IMR-90 (cell line): ENCODE data around the gene MAB21L1. TPM values are rescaled to one million over a fixed set of nuclear protein-coding genes. Genes with fewer than 3 reads are reported as not detected.
A peak's percentile ranks its signal among the peaks of the same experiment; 100 is the strongest.

Experiments
- ATAC-seq: fragments of 200-7000 bp; cut with Tn5 transposase; 2 replicates; pipeline ENCODE4 v1.9.1; 2020; ENCODE audit warnings: low read depth, mild to moderate bottlenecking, moderate library complexity
- BruUV-seq: library from RNA; stranded (reverse); fragments of 400-500 nt; replicated peaks from 2 replicates; lab custom pipeline; 2021; lab: Mats Ljungman, UMichigan
- CTCF ChIA-PET: fragments of 300-600 bp; formaldehyde crosslinking; extraction: SDS; loops from one replicate; lab custom pipeline; 2021; ENCODE audit warnings: antibody characterized with exemption; lab: Yijun Ruan, JAX
- POLR2A ChIA-PET: fragments of 300-600 bp; sonication (Branson Sonifier 250); formaldehyde crosslinking; loops from one replicate; lab custom pipeline; 2022; ENCODE audit warnings: antibody characterized with exemption; ENCODE audit not compliant: unreplicated experiment; lab: Charles Lee
- DNase-seq: peaks from one replicate; pipeline ENCODE4 v3.0.0; 2013
- H2AFZ ChIP-seq: replicated peaks from 2 replicates; pipeline ENCODE3; 2013; ENCODE audit warnings: low read length, mild to moderate bottlenecking; ENCODE audit not compliant: poor library complexity
- H2AK5ac ChIP-seq: 2 replicates; pipeline ENCODE4 v1.6.1; 2013; ENCODE audit warnings: low read depth, low read length, inconsistent platforms
- H2AK9ac ChIP-seq: replicated peaks from 2 replicates; pipeline ENCODE3; 2013; ENCODE audit warnings: mild to moderate bottlenecking, low read depth, low read length, moderate library complexity; ENCODE audit not compliant: poor library complexity
- H2BK120ac ChIP-seq: 2 replicates; pipeline ENCODE4 v1.6.1; 2013; ENCODE audit warnings: low read depth, low read length, inconsistent platforms
- H2BK15ac ChIP-seq: 3 replicates; pipeline ENCODE4 v1.6.1; 2013; ENCODE audit warnings: low read depth, low read length, inconsistent platforms
- H2BK20ac ChIP-seq: 2 replicates; pipeline ENCODE4 v1.6.1; 2013; ENCODE audit warnings: low read depth, mild to moderate bottlenecking, inconsistent platforms, low read length, moderate library complexity
- H2BK5ac ChIP-seq: 2 replicates; pipeline ENCODE4 v1.6.1; 2013; ENCODE audit warnings: mild to moderate bottlenecking, low read depth, low read length, inconsistent platforms; ENCODE audit not compliant: poor library complexity, severe bottlenecking
- H3K14ac ChIP-seq: replicated peaks from 2 replicates; pipeline ENCODE4 v1.6.1; 2013; ENCODE audit warnings: low read depth, low read length, inconsistent platforms
- H3K18ac ChIP-seq: 2 replicates; pipeline ENCODE4 v1.6.1; 2013; ENCODE audit warnings: low read depth, low read length, control low read depth
- H3K23ac ChIP-seq: 2 replicates; pipeline ENCODE4 v1.6.1; 2013; ENCODE audit warnings: low read depth, low read length, inconsistent platforms
- H3K27ac ChIP-seq: 2 replicates; pipeline ENCODE4 v1.5.1; 2013; ENCODE audit warnings: mild to moderate bottlenecking, control low read depth, low read length; ENCODE audit not compliant: insufficient read depth
- H3K27me3 ChIP-seq: 2 replicates; pipeline ENCODE4 v1.6.1; 2013; ENCODE audit warnings: low read length; ENCODE audit not compliant: control insufficient read depth, insufficient read depth
- H3K36me3 ChIP-seq: 2 replicates; pipeline ENCODE4 v1.6.1; 2013; ENCODE audit warnings: low read length, mixed read lengths; ENCODE audit not compliant: control insufficient read depth, insufficient read depth
- H3K4ac ChIP-seq: 2 replicates; pipeline ENCODE4 v1.6.1; 2013; ENCODE audit warnings: low read depth, low read length, inconsistent platforms
- H3K4me1 ChIP-seq: 2 replicates; pipeline ENCODE4 v1.6.1; 2013; ENCODE audit warnings: low read length, mixed read lengths; ENCODE audit not compliant: control insufficient read depth, insufficient read depth
- H3K4me2 ChIP-seq: 2 replicates; pipeline ENCODE4 v1.6.1; 2013; ENCODE audit warnings: low read depth, mild to moderate bottlenecking, control low read depth, low read length, moderate library complexity
- H3K4me3 ChIP-seq: 2 replicates; pipeline ENCODE4 v1.5.1; 2013; ENCODE audit warnings: low read depth, mild to moderate bottlenecking, control low read depth, low read length, moderate library complexity; ENCODE audit not compliant: insufficient read depth
- H3K56ac ChIP-seq: 2 replicates; pipeline ENCODE4 v1.6.1; 2013; ENCODE audit warnings: low read length, inconsistent platforms; ENCODE audit not compliant: insufficient read depth; ENCODE audit errors: extremely low read depth
- H3K79me1 ChIP-seq, 2 experiments: 2 replicates each; pipeline ENCODE4 v1.6.1; 2013; ENCODE audit warnings: low read length in 2 of 2, inconsistent platforms in 1 of 2, low read depth in 1 of 2
- H3K9ac ChIP-seq: 2 replicates; pipeline ENCODE4 v1.6.1; 2013; ENCODE audit warnings: low read depth, low read length, control low read depth
- H3K9me1 ChIP-seq: 2 replicates; pipeline ENCODE4 v1.6.1; 2013; ENCODE audit warnings: low read length, inconsistent platforms; ENCODE audit not compliant: insufficient read depth
- H3K9me3 ChIP-seq: 2 replicates; pipeline ENCODE4 v1.6.1; 2013; ENCODE audit warnings: low read length; ENCODE audit not compliant: control insufficient read depth, insufficient read depth
- H4K20me1 ChIP-seq: 2 replicates; pipeline ENCODE4 v1.6.1; 2013; ENCODE audit warnings: low read length, inconsistent platforms; ENCODE audit not compliant: insufficient read depth
- H4K5ac ChIP-seq: 2 replicates; pipeline ENCODE4 v1.6.1; 2013; ENCODE audit warnings: mild to moderate bottlenecking, low read depth, low read length, control low read depth
- H4K8ac ChIP-seq, 2 experiments: 2 replicates each; pipeline ENCODE4 v1.6.1; 2013; ENCODE audit warnings: low read depth in 2 of 2, low read length in 2 of 2, control low read depth in 1 of 2, inconsistent platforms in 1 of 2
- H4K91ac ChIP-seq: 2 replicates; pipeline ENCODE4 v1.6.1; 2013; ENCODE audit warnings: low read depth, low read length, inconsistent platforms; ENCODE audit not compliant: insufficient read depth
- CEBPB ChIP-seq: IDR thresholded peaks from 2 replicates; pipeline ENCODE4 v1.6.1; 2012; ENCODE audit warnings: low read depth, low read length, improper control_type of control experiment
- CHD1 ChIP-seq: IDR thresholded peaks from 2 replicates; pipeline ENCODE4 v1.6.1; 2012; ENCODE audit warnings: low read depth, low read length, improper control_type of control experiment
- WGBS, 2 experiments: methylation state at CpG; one replicate each; pipeline versions ENCODE4 v1.1.5 to v1.1.7; 2013; ENCODE audit warnings: missing lambda C conversion rate in 2 of 2; ENCODE audit not compliant: insufficient read length in 1 of 2; ENCODE audit errors: extremely low coverage in 2 of 2; 5-methylcytosine and 5-hydroxymethylcytosine counted together
- dilution Hi-C: fragments of 300-500 bp; cut with HindIII; formaldehyde crosslinking; loops from one replicate; pipeline ENCODE4 v1.14.3; 2018; ENCODE audit warnings: low sequenced_read_pairs; ENCODE audit not compliant: unreplicated experiment
- in situ Hi-C: fragments of 300-500 bp; cut with MboI; formaldehyde crosslinking; loops from 3 replicates; pipeline ENCODE4 v1.14.3; 2019; ENCODE audit warnings: low sequenced_read_pairs, inconsistent platforms, mixed read lengths
- intact Hi-C: fragments of 100-400 bp; cut with micrococcal nuclease; formaldehyde crosslinking; loops from 2 replicates; pipeline ENCODE4 v1.10.0; 2022
- polyA plus RNA-seq, 3 experiments: library from polyadenylated mRNA; depleted of rRNA; stranded (reverse); fragments of >200 nt; gene quantifications; 2 replicates each; pipeline ENCODE4 v1.2.3, GENCODE V29; 2012; ENCODE audit warnings: low replicate concordance in 1 of 3
- total RNA-seq: library from RNA; depleted of rRNA; stranded (reverse); fragments of >200 nt; gene quantifications from 2 replicates; pipeline ENCODE4 v1.2.3, GENCODE V29; 2012

Gene MAB21L1
- total and polyA plus RNA-seq, 2 of the 4 experiments (the other 2 are of a cell fraction): 0.53 to 0.72 TPM

GRCh38 chr13:35457258-35457657 lies 19.2 kb downstream of the MAB21L1 start:
- H3K27ac ChIP-seq: no peak overlapping the region
- no peak overlapping the region for H3K18ac ChIP-seq
- BruUV-seq: no TSS peak
- no peak overlapping the region for H3K4me3 ChIP-seq
- intact Hi-C loops (no loop called here), in situ Hi-C loops (no loop called here), dilution Hi-C loops (no loop called here)
- ChIA-PET POLR2A (no interaction called here), CTCF (no interaction called here)
- no peak overlapping the region for H3K14ac ChIP-seq
- H2BK15ac ChIP-seq: no peak overlapping the region
- H3K4ac ChIP-seq: no peak overlapping the region
- no peak for TF ChIP-seq CHD1
- TF ChIP-seq CEBPB: peak; percentile 56
- no peak overlapping the region for H2AK9ac ChIP-seq
- H3K36me3 ChIP-seq: no peaks in the 10 kb centered on the region
- H2BK5ac ChIP-seq: no peak overlapping the region
- H3K9ac ChIP-seq: no peak overlapping the region
- no peak overlapping the region for H3K23ac ChIP-seq
- no peak overlapping the region for H4K91ac ChIP-seq
- H2BK20ac ChIP-seq: no peak overlapping the region
- no peak overlapping the region for H2AFZ ChIP-seq
- no peak overlapping the region for H3K4me2 ChIP-seq
- H4K5ac ChIP-seq: no peak overlapping the region
- no peak overlapping the region for H4K8ac ChIP-seq
- WGBS, 2 experiments: no CpG with 5 or more reads among the region's 3 CpGs
- no peaks in the 10 kb centered on the region for H3K4me1 ChIP-seq
- no peak overlapping the region for H2AK5ac ChIP-seq
- no peaks in the 10 kb centered on the region for H3K27me3 ChIP-seq
- ATAC-seq: no peak
- H3K9me3 ChIP-seq: no peaks in the 10 kb centered on the region
- DNase-seq: no peak
- H3K9me1 ChIP-seq: no peaks in the 10 kb centered on the region
- H3K79me1 ChIP-seq: no peaks in the 10 kb centered on the region
- no peak overlapping the region for H3K56ac ChIP-seq
- no peaks in the 10 kb centered on the region for H4K20me1 ChIP-seq
- no peak overlapping the region for H2BK120ac ChIP-seq
